OCI-LY1 (cell line): ENCODE results near the gene RAPGEF4.

Source experiments
- EZH2 ChIP-seq: fragments of 200-600 bp; sonication (generic), shearing (Covaris generic); IDR thresholded peaks from 2 replicates; pipeline ENCODE4 v1.8.0; 2017; ENCODE audit warnings: borderline replicate concordance, mixed run types, mild to moderate bottlenecking, antibody characterized with exemption, low read length, moderate library complexity, mixed read lengths
- TF ChIP-seq, protein P1 (sequence below): fragments of 200-600 bp; sonication (generic), shearing (Covaris generic); IDR thresholded peaks from 2 replicates; pipeline ENCODE4 v1.5.1; 2017; ENCODE audit warnings: mild to moderate bottlenecking, antibody characterized with exemption, low read length, moderate library complexity, mixed read lengths

DNA sequence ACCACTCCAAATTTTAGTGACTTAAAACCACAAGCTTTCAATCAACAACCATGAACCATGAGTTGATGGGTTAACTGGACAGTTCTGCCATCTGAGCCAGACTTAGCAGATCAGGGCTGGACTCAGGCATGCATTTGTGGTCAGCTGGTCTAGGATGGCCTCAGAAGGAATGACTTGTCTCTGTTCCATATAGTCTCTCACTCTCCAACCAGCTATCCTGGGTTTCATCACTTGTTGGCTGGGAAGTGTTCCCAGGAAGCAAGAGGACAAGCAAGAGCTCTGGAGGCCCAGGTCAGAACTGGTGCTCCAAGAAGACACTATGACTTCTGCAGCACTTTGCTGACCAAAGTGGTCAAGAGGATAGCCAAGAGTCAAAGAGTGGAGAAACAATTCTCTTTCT is 322.5 kb downstream of the RAPGEF4 start:
- TF ChIP-seq, protein P1, sequence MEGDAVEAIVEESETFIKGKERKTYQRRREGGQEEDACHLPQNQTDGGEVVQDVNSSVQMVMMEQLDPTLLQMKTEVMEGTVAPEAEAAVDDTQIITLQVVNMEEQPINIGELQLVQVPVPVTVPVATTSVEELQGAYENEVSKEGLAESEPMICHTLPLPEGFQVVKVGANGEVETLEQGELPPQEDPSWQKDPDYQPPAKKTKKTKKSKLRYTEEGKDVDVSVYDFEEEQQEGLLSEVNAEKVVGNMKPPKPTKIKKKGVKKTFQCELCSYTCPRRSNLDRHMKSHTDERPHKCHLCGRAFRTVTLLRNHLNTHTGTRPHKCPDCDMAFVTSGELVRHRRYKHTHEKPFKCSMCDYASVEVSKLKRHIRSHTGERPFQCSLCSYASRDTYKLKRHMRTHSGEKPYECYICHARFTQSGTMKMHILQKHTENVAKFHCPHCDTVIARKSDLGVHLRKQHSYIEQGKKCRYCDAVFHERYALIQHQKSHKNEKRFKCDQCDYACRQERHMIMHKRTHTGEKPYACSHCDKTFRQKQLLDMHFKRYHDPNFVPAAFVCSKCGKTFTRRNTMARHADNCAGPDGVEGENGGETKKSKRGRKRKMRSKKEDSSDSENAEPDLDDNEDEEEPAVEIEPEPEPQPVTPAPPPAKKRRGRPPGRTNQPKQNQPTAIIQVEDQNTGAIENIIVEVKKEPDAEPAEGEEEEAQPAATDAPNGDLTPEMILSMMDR, result no peak
- TF ChIP-seq EZH2, result no peak
